ENCODE measurements around the gene SLC41A3.

Gene SLC41A3

DNA sequence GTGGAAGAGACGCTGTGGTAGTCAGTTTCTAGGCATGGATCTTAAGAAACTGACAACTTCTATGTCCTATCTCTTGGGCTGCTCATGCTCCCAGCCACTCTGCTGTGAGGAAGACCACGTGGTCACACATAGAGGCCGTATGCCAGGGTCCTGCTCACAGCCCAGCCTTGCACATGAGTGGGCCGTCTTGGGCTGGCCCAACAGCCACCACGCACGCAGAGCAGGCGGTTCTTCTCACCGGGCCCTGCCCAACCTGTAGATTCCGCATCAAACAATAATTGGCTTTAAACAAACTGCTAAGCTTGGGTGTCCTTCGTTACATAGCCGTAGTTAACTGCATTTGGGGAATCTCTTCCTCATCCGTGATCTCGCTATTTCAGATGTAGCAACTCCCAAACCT, 26.0 kb downstream of the SLC41A3 start:
- no peaks in the 10 kb centered on the region for H3F3A ChIP-seq (ENCODE audit: insufficient read depth, low read length)
- no peak overlapping the region for H3K9ac ChIP-seq (ENCODE audit: low read length)
- DNase-seq: no peak
- no peaks in the 10 kb centered on the region for H3K79me2 ChIP-seq (ENCODE audit: low read length)
- no peaks in the 10 kb centered on the region for H3K27me3 ChIP-seq (replicated peaks; ENCODE audit: insufficient read depth, low read length)
- no peaks in the 10 kb centered on the region for H3K9me2 ChIP-seq (replicated peaks; ENCODE audit: insufficient read depth, low read length)
- no peaks in the 10 kb centered on the region for H4K20me1 ChIP-seq (ENCODE audit: insufficient read depth, low read length)
- no peak overlapping the region for H2AFZ ChIP-seq (ENCODE audit: low read length)
- H3K36me3 ChIP-seq (replicated peaks; ENCODE audit: insufficient read depth, low read length): no peaks in the 10 kb centered on the region
- TF ChIP-seq EZH2 (optimal IDR thresholded peaks at IDR 0.05; ENCODE audit: low read depth, low read length): no peak
- TF ChIP-seq, protein P1, sequence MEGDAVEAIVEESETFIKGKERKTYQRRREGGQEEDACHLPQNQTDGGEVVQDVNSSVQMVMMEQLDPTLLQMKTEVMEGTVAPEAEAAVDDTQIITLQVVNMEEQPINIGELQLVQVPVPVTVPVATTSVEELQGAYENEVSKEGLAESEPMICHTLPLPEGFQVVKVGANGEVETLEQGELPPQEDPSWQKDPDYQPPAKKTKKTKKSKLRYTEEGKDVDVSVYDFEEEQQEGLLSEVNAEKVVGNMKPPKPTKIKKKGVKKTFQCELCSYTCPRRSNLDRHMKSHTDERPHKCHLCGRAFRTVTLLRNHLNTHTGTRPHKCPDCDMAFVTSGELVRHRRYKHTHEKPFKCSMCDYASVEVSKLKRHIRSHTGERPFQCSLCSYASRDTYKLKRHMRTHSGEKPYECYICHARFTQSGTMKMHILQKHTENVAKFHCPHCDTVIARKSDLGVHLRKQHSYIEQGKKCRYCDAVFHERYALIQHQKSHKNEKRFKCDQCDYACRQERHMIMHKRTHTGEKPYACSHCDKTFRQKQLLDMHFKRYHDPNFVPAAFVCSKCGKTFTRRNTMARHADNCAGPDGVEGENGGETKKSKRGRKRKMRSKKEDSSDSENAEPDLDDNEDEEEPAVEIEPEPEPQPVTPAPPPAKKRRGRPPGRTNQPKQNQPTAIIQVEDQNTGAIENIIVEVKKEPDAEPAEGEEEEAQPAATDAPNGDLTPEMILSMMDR (IDR thresholded peaks at IDR 0.05; ENCODE audit: low read length): no peak
- TF ChIP-seq EZH2phosphoT487 (IDR thresholded peaks at IDR 0.05; ENCODE audit: low read length): no peak
- no peaks in the 10 kb centered on the region for H3K9me3 ChIP-seq (replicated peaks; ENCODE audit: insufficient read depth, low read length)
- H3K27ac ChIP-seq (ENCODE audit: low read length): no peak overlapping the region
- no peak overlapping the region for H3K4me3 ChIP-seq (ENCODE audit: low read length)
- no peaks in the 10 kb centered on the region for H3K4me1 ChIP-seq (ENCODE audit: low read length)
- H3K4me2 ChIP-seq (ENCODE audit: low read depth, low read length): no peak overlapping the region

DNA sequence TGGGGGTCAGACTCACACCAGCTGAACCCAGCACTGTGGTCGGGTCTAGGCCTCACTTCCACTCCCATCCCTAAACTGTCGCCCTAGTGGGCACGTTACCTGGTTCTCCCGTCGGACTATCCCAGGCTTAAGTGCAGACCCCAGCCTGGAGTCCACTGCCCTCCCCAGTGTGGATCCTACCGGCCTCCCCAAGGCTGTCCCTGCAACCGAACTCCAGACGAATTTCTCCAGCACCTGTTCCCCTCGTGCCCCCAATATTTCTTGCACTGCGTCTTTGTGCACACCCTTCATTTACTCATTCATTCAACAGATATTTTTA, 26.5 kb downstream of the SLC41A3 start:
- no peaks in the 10 kb centered on the region for H4K20me1 ChIP-seq (ENCODE audit: insufficient read depth, low read length)
- DNase-seq: no peak
- no peak overlapping the region for H3K27ac ChIP-seq (ENCODE audit: low read length)
- no peaks in the 10 kb centered on the region for H3K27me3 ChIP-seq (replicated peaks; ENCODE audit: insufficient read depth, low read length)
- H3K9ac ChIP-seq (ENCODE audit: low read length): no peak overlapping the region
- no peaks in the 10 kb centered on the region for H3K4me1 ChIP-seq (ENCODE audit: low read length)
- H3K79me2 ChIP-seq (ENCODE audit: low read length): no peaks in the 10 kb centered on the region
- H3F3A ChIP-seq (ENCODE audit: insufficient read depth, low read length): no peaks in the 10 kb centered on the region
- no peak for TF ChIP-seq EZH2 (optimal IDR thresholded peaks at IDR 0.05; ENCODE audit: low read depth, low read length)
- no peak for TF ChIP-seq EZH2phosphoT487 (IDR thresholded peaks at IDR 0.05; ENCODE audit: low read length)
- TF ChIP-seq, protein P1 (IDR thresholded peaks at IDR 0.05; ENCODE audit: low read length): no peak
- H3K9me2 ChIP-seq (replicated peaks; ENCODE audit: insufficient read depth, low read length): no peaks in the 10 kb centered on the region
- H3K4me3 ChIP-seq (ENCODE audit: low read length): no peak overlapping the region
- H3K36me3 ChIP-seq (replicated peaks; ENCODE audit: insufficient read depth, low read length): no peaks in the 10 kb centered on the region
- no peak overlapping the region for H3K4me2 ChIP-seq (ENCODE audit: low read depth, low read length)
- H2AFZ ChIP-seq (ENCODE audit: low read length): no peak overlapping the region
- no peaks in the 10 kb centered on the region for H3K9me3 ChIP-seq (replicated peaks; ENCODE audit: insufficient read depth, low read length)

DNA sequence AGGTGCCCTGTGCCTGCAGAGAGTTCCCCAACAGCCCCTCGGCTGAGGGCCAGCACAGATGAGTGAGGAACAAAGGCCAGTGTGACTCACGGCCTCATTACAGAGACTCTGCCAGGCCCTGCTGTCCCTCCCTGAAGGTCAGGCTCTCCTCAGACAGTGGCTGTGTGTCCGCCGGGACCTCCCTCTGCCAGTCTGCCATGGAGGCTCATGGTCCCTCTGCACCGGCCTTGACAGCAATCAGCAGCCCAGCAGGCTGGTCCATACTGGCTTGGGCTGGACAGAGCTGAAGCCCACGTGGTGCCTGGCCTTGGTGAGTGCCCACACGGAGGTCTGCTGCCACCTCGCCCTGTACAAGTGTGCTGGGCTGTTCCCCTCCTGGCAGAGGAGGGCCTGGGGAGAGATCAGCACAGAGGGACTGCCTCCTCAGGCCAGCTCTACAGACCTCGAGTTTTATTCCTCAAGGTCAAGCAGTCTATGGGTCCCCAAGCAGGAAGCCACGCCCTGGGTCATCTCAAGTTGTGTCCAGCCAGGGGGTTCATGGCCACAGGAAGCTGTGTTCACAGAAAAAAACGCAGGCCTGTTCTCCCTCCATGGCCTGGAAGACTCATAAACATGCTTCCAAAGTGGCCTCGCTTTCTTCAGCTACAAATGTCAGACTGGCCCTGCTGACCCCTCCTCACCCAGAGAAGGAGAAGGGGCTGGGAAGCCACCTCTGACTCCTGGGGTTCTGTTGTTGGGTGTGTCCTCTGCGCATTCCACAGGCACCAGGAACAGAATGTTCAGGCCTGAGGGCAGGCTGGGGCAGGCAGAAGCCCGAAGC, 27.0 kb downstream of the SLC41A3 start:
- Histone ChIP-seq H3K4me1 (ENCODE audit: low read length) (no peaks in the 10 kb centered on the region), H3K27me3 (replicated peaks; ENCODE audit: insufficient read depth, low read length) (no peaks in the 10 kb centered on the region), H3K79me2 (ENCODE audit: low read length) (no peaks in the 10 kb centered on the region), H3K4me3 (ENCODE audit: low read length) (no peak overlapping the region), H2AFZ (ENCODE audit: low read length) (no peak overlapping the region), H3K9ac (ENCODE audit: low read length) (no peak overlapping the region), H3F3A (ENCODE audit: insufficient read depth, low read length) (no peaks in the 10 kb centered on the region), H3K9me2 (replicated peaks; ENCODE audit: insufficient read depth, low read length) (no peaks in the 10 kb centered on the region), H3K4me2 (ENCODE audit: low read depth, low read length) (no peak overlapping the region), H3K27ac (ENCODE audit: low read length) (no peak overlapping the region), H3K9me3 (replicated peaks; ENCODE audit: insufficient read depth, low read length) (no peaks in the 10 kb centered on the region), H3K36me3 (replicated peaks; ENCODE audit: insufficient read depth, low read length) (no peaks in the 10 kb centered on the region), H4K20me1 (ENCODE audit: insufficient read depth, low read length) (no peaks in the 10 kb centered on the region)
- TF ChIP-seq, protein P1 (IDR thresholded peaks at IDR 0.05; ENCODE audit: low read length): no peak
- no peak for TF ChIP-seq EZH2phosphoT487 (IDR thresholded peaks at IDR 0.05; ENCODE audit: low read length)
- no peak for TF ChIP-seq EZH2 (optimal IDR thresholded peaks at IDR 0.05; ENCODE audit: low read depth, low read length)
- no peak for DNase-seq
